ENCODE results near the gene BDNF. TPM values are rescaled to one million over a fixed set of nuclear protein-coding genes. Genes with fewer than 3 reads are reported as not detected.

BDNF gene
- total and polyA plus RNA-seq, 2 experiments from 2014 or later: 5.1 to 5.2 TPM

- TF ChIP-seq, protein P1, sequence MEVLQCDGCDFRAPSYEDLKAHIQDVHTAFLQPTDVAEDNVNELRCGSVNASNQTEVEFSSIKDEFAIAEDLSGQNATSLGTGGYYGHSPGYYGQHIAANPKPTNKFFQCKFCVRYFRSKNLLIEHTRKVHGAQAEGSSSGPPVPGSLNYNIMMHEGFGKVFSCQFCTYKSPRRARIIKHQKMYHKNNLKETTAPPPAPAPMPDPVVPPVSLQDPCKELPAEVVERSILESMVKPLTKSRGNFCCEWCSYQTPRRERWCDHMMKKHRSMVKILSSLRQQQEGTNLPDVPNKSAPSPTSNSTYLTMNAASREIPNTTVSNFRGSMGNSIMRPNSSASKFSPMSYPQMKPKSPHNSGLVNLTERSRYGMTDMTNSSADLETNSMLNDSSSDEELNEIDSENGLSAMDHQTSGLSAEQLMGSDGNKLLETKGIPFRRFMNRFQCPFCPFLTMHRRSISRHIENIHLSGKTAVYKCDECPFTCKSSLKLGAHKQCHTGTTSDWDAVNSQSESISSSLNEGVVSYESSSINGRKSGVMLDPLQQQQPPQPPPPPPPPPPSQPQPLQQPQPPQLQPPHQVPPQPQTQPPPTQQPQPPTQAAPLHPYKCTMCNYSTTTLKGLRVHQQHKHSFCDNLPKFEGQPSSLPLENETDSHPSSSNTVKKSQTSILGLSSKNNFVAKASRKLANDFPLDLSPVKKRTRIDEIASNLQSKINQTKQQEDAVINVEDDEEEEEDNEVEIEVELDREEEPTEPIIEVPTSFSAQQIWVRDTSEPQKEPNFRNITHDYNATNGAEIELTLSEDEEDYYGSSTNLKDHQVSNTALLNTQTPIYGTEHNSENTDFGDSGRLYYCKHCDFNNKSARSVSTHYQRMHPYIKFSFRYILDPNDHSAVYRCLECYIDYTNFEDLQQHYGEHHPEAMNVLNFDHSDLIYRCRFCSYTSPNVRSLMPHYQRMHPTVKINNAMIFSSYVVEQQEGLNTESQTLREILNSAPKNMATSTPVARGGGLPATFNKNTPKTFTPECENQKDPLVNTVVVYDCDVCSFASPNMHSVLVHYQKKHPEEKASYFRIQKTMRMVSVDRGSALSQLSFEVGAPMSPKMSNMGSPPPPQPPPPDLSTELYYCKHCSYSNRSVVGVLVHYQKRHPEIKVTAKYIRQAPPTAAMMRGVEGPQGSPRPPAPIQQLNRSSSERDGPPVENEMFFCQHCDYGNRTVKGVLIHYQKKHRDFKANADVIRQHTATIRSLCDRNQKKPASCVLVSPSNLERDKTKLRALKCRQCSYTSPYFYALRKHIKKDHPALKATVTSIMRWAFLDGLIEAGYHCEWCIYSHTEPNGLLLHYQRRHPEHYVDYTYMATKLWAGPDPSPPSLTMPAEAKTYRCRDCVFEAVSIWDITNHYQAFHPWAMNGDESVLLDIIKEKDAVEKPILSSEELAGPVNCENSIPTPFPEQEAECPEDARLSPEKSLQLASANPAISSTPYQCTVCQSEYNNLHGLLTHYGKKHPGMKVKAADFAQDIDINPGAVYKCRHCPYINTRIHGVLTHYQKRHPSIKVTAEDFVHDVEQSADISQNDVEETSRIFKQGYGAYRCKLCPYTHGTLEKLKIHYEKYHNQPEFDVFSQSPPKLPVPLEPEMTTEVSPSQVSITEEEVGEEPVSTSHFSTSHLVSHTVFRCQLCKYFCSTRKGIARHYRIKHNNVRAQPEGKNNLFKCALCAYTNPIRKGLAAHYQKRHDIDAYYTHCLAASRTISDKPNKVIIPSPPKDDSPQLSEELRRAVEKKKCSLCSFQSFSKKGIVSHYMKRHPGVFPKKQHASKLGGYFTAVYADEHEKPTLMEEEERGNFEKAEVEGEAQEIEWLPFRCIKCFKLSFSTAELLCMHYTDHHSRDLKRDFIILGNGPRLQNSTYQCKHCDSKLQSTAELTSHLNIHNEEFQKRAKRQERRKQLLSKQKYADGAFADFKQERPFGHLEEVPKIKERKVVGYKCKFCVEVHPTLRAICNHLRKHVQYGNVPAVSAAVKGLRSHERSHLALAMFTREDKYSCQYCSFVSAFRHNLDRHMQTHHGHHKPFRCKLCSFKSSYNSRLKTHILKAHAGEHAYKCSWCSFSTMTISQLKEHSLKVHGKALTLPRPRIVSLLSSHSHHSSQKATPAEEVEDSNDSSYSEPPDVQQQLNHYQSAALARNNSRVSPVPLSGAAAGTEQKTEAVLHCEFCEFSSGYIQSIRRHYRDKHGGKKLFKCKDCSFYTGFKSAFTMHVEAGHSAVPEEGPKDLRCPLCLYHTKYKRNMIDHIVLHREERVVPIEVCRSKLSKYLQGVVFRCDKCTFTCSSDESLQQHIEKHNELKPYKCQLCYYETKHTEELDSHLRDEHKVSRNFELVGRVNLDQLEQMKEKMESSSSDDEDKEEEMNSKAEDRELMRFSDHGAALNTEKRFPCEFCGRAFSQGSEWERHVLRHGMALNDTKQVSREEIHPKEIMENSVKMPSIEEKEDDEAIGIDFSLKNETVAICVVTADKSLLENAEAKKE (CRISPR knock-in tag; IDR thresholded peaks at IDR 0.05): no peak
- TF ChIP-seq ZNF114 (CRISPR knock-in tag; IDR thresholded peaks at IDR 0.05) (no peak), CTCF (conservative IDR thresholded peaks at IDR 0.05; ENCODE audit: low read depth in 2 of 2) (no peak), JUNB (IDR thresholded peaks at IDR 0.05; ENCODE audit: unreplicated experiment) (no peak), REST (IDR thresholded peaks at IDR 0.05; ENCODE audit: unreplicated experiment) (no peak), NANOG (IDR thresholded peaks at IDR 0.05; ENCODE audit: borderline replicate concordance) (no peak), STAT1 (IDR thresholded peaks at IDR 0.05; ENCODE audit: unreplicated experiment) (no peak)
Observed at GRCh38 chr11:27681664-27682063, 18.6 kb downstream of the BDNF start (continued).

All from GM23338 (cell line).